ENCODE measurements around the gene LRMDA.

LRMDA gene

DNA sequence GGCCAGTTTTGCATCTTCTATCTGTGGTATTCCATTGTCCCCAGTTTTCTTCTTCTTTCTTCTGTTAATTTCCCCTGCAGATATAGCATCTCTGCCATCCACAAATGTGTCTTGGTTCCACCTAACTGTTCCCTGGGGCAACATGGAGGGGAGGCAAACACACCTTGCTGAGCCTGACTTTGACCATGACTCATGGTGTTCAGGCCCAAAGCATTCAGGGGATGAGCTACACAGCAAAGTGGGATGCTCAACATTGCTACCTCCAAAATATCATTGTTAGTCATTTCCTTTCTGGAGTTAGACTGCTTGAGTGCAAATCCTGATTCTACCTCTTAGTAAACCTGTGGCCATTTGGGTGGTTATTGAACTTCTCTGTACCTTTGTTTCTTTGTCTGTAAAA lies 542.7 kb downstream of the LRMDA start:
- DNase-seq = no peak

DNA sequence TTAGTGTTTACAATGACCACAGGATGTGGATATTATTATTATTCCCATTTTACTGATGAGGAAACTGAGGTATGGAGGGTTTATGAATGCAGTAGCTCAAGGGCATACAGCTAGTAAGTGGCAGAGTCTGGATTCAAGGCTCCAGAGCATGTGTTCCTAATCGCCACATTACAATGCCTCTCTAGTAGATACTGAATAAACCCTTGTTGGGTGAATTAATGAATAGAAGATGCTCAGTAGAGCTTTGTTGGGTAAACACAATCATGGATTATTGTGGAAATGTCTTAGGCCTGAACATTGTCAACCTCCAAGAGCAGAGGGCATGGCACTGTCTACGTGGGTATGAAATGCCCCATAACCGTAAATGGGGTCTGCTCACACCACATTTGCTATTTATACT lies 545.3 kb downstream of the LRMDA start:
- DNase-seq = peak in 1 of 2 donors; percentile 9

DNA sequence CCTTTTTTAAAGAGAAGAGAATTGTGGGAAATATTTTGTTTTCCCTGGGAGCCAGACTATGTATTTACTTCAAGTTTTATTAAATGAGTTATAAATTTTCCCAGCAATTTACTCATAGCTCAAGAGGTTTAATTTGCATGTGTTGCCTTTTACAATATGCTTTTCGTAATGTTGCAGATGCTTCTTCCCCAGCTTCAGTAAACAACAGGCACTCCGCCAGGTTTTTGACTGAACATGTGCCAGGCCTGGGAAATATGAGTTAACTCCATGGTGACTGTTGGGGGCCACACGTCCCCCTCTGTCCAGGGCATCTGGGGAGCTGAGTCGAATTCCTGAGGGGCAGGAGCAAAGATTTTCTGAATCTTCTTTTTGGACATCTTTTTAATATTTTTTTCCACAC lies 545.7 kb downstream of the LRMDA start:
- peak in 1 of 2 donors; percentile 5 for DNase-seq

- DNase-seq = no peak
These were observed 546.8 kb downstream of the LRMDA start for GRCh38 chr10:75978213-75978612.

DNA sequence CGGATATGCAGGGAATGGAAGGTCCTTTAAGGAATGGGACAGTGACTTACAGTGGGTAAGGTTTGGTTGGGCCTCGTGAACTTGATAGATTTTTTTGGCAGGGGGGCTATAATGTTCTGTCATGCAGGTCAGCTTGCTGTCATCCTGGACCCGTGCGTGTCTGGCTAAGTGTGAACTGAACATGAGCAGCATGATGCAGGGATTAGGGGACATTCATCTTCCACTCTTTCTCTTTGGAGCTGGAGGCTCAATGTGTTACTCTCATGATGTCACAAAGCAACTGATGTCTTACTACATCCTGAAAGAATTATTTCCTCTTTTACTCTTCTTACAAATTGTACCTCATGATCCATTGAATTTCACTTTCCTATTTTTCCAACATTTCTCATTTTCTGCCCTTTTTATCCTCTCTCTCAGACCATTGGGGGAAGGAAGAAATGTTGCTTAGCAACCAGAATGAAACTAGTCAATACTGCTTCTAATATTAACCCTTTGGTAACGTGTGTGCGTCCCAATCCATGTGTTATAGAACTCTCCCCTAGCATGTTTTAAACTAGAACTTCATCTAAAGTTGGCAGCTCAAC lies 549.1 kb downstream of the LRMDA start:
- no peak for DNase-seq

DNA sequence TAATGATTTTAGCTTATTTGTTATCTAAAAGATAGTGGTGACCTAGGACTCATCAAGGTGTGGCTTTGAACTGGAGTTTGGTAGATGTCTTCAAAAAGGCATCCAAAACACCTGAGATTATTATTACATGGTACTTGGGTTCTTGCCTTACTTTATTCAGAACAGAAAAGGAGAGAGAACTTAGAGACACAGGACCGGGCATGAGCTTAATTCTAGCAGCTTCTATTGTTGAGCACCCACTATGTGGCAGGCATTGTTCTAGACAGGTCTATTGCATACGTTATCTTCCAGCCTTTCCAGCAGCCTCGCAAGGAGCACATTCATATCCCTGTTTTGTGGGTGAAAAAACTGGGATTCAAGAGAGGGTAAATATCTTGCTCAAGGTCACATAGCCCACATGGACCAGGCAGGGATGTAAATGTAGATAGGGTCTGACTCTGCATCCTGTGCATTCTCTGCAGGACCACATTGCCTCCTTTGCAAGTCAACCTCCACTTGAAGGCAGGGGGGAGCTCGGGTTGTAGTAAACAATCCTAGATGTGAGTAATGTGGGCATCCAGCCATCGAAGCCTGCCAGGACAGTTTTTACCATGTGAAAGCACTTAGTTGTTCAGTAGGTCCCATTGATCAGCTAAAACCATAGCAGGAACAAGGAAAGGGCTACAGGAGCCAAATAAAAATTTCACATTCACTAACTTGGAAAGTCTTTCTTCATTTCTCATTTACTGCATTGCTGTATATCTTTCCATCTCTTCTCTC lies 551.4 kb downstream of the LRMDA start:
- no peak for DNase-seq

DNA sequence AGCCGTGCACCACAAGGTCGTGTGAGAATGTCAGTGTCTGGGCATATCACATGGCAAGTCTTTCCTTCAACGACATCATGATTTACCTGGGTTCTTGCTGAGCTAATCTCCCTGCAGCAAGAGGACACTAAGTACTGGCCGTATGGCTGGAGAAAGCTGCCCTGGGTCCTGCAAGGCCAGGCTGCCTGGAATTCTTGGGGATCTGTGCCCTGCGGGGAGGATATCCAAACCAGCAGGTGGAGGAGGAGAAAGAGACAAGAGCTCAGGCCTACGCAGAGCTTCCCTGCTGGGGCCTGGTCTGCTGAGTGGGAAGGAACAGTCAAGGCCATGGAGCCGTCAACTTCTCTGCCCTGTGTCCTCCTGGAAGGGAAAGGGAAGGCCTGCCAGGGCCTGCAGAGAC lies 552.6 kb downstream of the LRMDA start:
- no peak for DNase-seq

- DNase-seq = no peak
These were observed 556.2 kb downstream of the LRMDA start for GRCh38 chr10:75987616-75988015.

GRCh38 chr10:75994357-75995040 lies 563.1 kb downstream of the LRMDA start:
- no peak for DNase-seq

DNA sequence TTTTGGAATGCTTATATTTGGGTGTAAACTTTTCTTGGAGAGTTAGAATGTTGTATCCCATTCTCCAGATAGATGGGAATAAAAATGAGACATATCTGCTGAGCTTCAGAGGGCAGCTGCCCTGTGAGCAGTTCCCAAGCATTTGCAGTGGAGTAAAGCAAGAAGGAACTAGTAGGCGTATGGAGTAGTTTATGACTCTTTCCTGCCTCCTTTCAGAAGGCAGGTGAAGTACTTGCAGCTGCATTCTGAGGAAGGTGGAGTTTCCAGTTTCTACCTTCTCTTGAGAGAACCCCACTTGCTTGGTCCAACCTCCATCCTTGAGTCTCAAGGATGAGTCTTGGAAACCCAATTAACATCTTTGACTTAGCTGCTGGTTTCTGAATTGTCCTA lies 563.6 kb downstream of the LRMDA start:
- no peak for DNase-seq

DNA sequence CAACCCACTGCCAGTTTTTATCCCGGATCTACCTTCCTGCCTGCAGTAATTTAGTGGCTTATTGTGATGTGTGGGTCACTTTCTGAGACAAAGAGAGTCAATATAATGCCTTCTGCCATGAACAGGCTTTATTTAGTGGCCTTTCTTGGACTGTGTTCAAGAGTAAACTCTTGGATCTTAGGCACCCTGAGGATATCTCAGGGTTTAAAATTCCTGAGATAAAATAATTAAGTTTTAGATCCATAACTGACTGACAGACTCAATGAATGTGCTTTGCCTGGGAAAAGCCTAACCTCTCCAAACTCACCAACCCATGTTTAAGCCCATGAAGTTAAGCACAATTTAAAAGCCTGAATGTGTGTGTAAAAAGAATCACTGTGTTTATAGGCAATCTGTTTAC lies 564.3 kb downstream of the LRMDA start:
- DNase-seq = no peak

DNA sequence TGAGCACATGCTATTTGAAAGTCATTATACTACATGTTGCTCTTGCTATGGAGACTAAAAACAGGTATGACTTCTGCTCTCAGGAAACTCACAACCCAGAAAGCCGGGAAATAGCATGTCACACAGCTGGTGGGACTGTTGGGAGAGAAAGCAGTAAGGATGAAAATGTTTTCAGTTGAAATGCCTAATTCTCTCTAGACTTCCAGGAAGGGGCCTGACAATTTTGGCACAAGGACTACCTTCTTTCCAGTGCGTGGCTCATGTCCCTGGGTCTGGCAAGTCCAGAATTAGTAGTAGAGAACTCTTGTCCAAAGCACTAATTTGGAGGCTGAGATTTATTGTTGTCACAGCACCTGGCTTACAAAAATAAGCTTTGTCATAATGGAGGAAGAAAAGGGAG lies 567.6 kb downstream of the LRMDA start:
- DNase-seq = no peak

- DNase-seq = no peak
These were observed 568.2 kb downstream of the LRMDA start for GRCh38 chr10:75999515-76000209.

DNA sequence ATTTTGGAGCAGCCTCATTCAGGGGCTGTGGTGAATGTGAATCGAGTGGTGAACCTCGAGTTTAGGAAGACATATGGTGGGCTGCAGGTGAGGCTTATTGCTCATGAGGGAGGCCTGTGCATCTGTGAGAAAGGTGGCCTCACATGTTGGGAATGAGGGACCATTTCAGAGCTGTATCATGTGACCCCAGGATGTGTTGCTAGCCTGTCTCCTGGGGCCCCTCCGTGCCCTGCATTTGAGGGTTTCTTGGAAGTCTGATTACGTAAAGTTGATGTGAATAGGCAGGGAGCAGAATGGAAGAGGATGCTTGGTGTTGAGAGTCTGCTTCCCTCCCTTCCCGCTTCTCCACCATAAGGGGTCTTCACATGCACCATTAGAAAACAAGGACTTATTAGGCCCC lies 569.1 kb downstream of the LRMDA start:
- DNase-seq = no peak

DNA sequence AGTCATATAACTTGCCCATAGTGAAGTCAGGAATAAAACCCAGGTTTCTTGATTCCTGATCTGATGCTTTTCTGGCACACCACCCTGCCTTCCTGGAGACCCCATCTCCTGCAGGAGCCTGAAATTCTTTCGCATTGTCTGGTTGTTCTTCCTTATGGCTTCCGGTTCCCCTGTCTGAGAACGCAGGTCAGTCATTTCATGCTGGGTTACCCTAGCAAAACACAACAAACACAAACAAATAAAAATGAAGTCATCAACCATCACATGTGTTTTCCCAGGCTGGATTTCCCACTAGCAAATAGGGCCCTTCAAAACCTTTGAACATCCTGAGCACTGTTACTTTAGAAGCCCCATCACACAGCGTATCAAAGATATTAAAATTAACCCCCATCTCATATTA lies 569.6 kb downstream of the LRMDA start:
- no peak for DNase-seq

GRCh38 chr10:76001461-76001860 lies 570.0 kb downstream of the LRMDA start:
- DNase-seq = no peak

GRCh38 chr10:76002262-76002854 lies 570.9 kb downstream of the LRMDA start:
- no peak for DNase-seq

- DNase-seq = no peak
These were observed 576.3 kb downstream of the LRMDA start for GRCh38 chr10:76007667-76008181.

DNA sequence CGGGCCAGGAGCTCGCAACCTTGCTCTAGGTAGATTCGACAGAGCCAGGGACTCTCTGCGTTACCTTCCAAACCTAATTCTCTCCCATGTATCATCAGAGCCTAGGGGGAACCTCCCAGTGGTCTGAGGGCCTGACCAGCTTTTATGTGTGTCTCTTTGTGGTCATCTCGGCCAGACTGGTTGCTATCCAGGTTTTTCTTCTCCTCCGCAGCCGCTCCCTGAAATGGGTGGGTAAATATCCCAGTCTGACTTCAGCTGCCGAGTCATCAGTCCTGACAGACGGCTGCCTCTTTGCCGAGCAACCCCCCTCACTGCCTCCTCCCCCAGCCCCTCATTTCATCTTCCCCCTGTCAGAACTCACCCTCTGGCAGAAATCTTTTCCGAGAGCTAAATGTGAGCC lies 578.1 kb downstream of the LRMDA start:
- DNase-seq = no peak

- DNase-seq = no peak
These were observed 579.3 kb downstream of the LRMDA start for GRCh38 chr10:76010703-76011102.

DNA sequence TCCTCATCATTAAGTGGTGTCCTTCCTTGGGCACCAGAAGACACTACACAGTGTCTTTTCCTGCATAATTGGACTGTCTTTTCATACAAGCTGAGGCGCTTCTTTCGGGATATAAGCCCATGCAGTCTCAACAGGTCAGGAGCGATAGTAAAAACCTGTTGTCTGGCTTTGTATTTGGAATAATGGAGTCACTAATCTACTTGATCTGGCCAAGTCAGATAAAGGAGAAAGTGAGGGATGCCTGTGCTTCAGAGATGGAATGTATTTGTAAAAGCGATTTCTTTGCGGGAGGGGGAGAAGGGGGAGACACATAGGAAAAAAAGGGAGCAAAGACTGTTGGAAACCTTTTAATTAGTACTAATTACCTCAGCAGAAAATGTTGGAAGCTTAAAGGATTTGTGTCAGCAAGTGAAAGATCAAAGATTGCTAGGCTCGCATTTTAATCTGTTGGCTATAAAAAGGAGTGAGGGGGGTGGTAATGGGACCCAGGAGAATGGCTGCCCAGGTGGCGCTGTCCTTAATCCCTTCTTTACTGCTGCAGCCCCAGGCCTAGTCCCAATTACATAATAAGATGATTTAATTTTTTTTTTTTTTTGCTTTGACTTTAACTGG lies 581.4 kb downstream of the LRMDA start:
- DNase-seq = no peak

- DNase-seq = no peak
These were observed 583.8 kb downstream of the LRMDA start for GRCh38 chr10:76015245-76015644.

Data from hippocampal formation (tissue), 2 donors.